ENCODE results near the gene KCNJ5.

DNA sequence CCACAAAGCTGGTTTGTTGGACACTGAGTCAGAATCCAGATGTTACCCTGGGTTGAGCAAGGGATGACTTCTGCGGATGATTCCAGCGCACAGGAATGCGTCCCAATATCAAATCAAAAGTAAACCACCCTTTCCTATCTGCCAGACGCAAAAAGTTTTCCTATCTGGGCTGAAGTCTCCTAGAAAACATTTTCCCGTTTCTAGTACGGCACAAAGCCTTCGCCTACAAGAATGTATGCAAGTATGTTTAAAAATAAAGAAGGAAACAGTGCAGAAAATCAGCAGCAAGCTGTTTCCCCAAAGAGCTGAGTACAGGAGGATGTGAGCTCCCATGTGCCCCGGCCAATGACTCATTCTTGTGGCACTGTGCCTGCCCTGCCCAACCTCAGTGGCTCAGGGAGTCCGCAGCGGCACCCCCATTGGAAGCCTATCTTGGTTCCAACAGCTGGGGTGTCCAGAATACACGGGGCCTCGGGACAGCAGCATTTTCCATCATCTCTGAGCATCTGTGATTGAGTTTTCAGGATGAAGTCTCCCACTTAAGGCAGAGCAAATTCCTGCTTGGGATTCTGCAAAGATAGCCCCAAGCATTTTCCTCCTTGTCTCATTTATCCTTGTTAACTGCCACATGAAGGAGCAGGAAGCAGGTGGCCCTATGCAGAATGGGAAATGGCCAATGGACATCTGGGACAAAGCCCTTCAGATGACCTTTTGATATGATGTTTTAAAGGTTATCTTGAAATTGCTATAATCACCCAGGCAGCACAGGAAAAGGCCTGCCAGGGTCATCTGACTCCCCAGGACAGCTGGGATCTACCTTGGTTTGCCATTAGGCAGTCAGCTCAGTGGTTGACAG lies 17.5 kb downstream of the KCNJ5 start:
- TF ChIP-seq BHLHE40 (IDR thresholded peaks at IDR 0.05; ENCODE audit: low read depth, low read length) (no peak), EHF (CRISPR knock-in tag; IDR thresholded peaks at IDR 0.05) (no peak), CEBPB (IDR thresholded peaks at IDR 0.05) (0 out of 4 replicates have a peak, but pooled peaks of 1 of the 2 experiments have one; percentile 24), HDAC2 (IDR thresholded peaks at IDR 0.05) (no peak), POLR2A (IDR thresholded peaks at IDR 0.05; ENCODE audit: low read length) (no peak), FOSL2 (IDR thresholded peaks at IDR 0.05) (peak; percentile 50; the same call in 1 of the 2 replicates), FOSL2 (CRISPR knock-in tag; IDR thresholded peaks at IDR 0.05) (0 out of 2 replicates have a peak, but pooled peaks have one; percentile 19), HOXB5 (CRISPR knock-in tag; IDR thresholded peaks at IDR 0.05) (no peak), RCOR1 (IDR thresholded peaks at IDR 0.05; ENCODE audit: low read depth, low read length) (no peak), MAFK (IDR thresholded peaks at IDR 0.05; ENCODE audit: partially characterized antibody) (no peak), EP300 (IDR thresholded peaks at IDR 0.05) (no peak), KDM1A (IDR thresholded peaks at IDR 0.05; ENCODE audit: low read depth) (no peak)
- TF ChIP-seq, protein P1, sequence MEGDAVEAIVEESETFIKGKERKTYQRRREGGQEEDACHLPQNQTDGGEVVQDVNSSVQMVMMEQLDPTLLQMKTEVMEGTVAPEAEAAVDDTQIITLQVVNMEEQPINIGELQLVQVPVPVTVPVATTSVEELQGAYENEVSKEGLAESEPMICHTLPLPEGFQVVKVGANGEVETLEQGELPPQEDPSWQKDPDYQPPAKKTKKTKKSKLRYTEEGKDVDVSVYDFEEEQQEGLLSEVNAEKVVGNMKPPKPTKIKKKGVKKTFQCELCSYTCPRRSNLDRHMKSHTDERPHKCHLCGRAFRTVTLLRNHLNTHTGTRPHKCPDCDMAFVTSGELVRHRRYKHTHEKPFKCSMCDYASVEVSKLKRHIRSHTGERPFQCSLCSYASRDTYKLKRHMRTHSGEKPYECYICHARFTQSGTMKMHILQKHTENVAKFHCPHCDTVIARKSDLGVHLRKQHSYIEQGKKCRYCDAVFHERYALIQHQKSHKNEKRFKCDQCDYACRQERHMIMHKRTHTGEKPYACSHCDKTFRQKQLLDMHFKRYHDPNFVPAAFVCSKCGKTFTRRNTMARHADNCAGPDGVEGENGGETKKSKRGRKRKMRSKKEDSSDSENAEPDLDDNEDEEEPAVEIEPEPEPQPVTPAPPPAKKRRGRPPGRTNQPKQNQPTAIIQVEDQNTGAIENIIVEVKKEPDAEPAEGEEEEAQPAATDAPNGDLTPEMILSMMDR (IDR thresholded peaks at IDR 0.05), result no peak
- TF ChIP-seq, protein P2, sequence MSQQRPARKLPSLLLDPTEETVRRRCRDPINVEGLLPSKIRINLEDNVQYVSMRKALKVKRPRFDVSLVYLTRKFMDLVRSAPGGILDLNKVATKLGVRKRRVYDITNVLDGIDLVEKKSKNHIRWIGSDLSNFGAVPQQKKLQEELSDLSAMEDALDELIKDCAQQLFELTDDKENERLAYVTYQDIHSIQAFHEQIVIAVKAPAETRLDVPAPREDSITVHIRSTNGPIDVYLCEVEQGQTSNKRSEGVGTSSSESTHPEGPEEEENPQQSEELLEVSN (IDR thresholded peaks at IDR 0.05; ENCODE audit: borderline replicate concordance, low read depth), result no peak
- TF ChIP-seq, protein P3, sequence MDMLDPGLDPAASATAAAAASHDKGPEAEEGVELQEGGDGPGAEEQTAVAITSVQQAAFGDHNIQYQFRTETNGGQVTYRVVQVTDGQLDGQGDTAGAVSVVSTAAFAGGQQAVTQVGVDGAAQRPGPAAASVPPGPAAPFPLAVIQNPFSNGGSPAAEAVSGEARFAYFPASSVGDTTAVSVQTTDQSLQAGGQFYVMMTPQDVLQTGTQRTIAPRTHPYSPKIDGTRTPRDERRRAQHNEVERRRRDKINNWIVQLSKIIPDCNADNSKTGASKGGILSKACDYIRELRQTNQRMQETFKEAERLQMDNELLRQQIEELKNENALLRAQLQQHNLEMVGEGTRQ (IDR thresholded peaks at IDR 0.05), result no peak

Data from A549 (cell line).